Measurements from ENCODE around the gene SSBP2.

GRCh38 chr5:81700166-81700565 lies 50.7 kb downstream of the SSBP2 start:
- no peak for TF ChIP-seq CTCF (IDR thresholded peaks at IDR 0.05)
- no peak for TF ChIP-seq POLR2AphosphoS5 (IDR thresholded peaks at IDR 0.05)
